ENCODE measurements around the gene IDI1.
"Not testable (repeated sequence)": the region's sequence is repeated elsewhere in the genome, so short reads cannot be mapped to it uniquely, and the experiment has no call there.

Gene IDI1

GRCh38 chr10:1074748-1075308, 25.9 kb upstream of the IDI1 start:
- H3K4me1 Mint-ChIP-seq, result peaks cover 7 to 15% of the 10 kb centered on the region in 2 donors
- DNase-seq, result no peak

DNA sequence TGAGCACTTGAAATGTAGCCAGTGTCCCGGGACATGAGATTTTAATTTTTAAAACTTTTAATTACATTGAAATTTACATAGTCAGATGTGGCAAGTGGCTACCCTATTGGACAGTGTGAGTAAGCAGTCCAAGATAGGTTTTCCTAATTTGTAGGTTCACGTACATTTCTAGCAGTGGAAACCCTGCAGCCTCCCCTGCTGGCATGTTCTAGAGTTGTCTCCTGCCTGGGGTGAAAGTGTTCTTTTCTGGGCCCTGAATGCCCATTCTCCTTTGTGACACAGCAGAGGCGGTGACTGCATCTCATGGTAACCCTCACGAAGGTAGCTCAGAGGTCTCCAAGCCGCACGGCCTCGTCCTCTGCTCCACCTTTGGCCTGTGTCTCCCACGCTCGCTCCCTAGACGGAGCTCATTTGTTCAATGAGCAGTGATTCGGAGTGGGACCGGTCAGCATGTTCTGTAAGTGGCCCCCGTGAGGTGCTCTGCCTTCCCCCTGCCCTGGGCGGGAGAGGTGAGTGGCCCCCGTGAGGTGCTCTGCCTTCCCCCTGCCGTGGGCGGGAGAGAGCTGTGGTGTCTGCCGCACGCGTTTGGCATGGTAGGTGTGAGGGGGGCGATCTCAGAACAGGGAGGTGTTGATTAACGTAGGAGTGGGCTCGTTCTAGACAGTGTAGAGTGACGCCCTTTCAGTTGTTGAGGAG, 25.3 kb upstream of the IDI1 start:
- Mint-ChIP-seq H3K9me3 (no peaks in the 10 kb centered on the region), H3K27ac (no peak overlapping the region), H3K27me3 (no peaks in the 10 kb centered on the region), H3K4me1 (peaks cover 12 to 20% of the 10 kb centered on the region in 2 donors), H3K4me3 (no peak overlapping the region), H3K36me3 (peaks cover 21 to 41% of the 10 kb centered on the region in 2 donors)
- ATAC-seq (replicated peaks) (no peak), DNase-seq (no peak)

More at GRCh38 chr10:1074748-1075308, 25.9 kb upstream of the IDI1 start:
- ATAC-seq (replicated peaks), result no peak
- no peak overlapping the region for H3K27ac Mint-ChIP-seq
- H3K27me3 Mint-ChIP-seq, result no peaks in the 10 kb centered on the region
- no peaks in the 10 kb centered on the region for H3K9me3 Mint-ChIP-seq
- H3K4me3 Mint-ChIP-seq, result no peak overlapping the region
- peaks cover 26 to 47% of the 10 kb centered on the region in 2 donors for H3K36me3 Mint-ChIP-seq

GRCh38 chr10:1070919-1071318, 22.0 kb upstream of the IDI1 start:
- Mint-ChIP-seq H3K27ac (no peak overlapping the region), H3K36me3 (peaks cover 20 to 40% of the 10 kb centered on the region in 2 donors), H3K4me1 (peaks cover 21 to 40% of the 10 kb centered on the region in 2 donors), H3K27me3 (no peaks in the 10 kb centered on the region), H3K9me3 (no peaks in the 10 kb centered on the region), H3K4me3 (no peak overlapping the region)
- no peak for ATAC-seq (replicated peaks)
- no peak for DNase-seq

DNA sequence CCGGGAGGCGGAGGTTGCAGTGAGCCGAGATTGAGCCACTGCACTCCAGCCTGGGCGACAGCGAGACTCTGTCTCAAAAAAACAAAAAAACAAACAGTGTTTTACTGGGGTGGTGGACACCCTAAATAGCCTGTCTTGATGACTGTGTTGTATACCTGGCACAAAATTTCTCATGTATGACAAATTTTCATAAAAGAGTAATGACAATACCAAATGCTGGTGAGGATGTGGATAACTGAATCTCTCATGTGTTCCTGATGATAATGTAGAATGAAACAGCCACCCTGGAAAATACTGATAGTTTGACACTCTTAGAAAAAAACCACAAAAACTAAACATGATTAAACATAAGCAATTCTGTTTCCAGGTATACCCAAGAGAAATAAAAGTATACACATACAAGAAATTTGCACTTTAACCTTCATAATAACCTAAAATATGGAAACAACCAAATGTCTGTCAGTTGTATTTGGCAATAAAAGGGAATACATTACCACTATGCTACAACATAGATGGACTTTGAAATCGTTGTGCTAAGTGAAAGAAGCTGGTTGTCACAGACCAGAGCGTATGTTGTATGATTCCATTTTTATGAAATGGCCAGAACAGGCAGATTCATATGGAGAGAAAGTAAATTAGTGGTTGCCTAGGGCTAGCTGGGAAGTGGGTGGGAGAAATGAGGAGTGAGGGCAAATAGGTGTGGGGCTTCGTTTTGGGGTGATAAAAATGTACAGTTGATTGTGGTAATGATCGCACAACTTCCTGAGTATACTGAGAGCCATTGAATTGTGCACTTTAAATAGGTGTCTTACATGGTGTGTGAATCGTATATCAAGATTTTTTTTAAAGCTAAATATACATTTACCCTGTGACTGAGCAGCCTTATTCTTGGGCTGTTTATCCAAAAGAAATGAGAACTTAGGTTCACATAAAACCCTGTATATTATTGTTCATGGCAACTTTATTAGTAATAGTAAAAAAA, 19.8 kb upstream of the IDI1 start:
- ATAC-seq (replicated peaks) (no peak), DNase-seq (no peak)
- Mint-ChIP-seq H3K27me3 (no peaks in the 10 kb centered on the region), H3K9me3 (no peaks in the 10 kb centered on the region), H3K27ac (no peak overlapping the region), H3K4me1 (peaks cover 22 to 41% of the 10 kb centered on the region in 2 donors), H3K36me3 (peaks cover 23 to 42% of the 10 kb centered on the region in 2 donors), H3K4me3 (no peak overlapping the region)

DNA sequence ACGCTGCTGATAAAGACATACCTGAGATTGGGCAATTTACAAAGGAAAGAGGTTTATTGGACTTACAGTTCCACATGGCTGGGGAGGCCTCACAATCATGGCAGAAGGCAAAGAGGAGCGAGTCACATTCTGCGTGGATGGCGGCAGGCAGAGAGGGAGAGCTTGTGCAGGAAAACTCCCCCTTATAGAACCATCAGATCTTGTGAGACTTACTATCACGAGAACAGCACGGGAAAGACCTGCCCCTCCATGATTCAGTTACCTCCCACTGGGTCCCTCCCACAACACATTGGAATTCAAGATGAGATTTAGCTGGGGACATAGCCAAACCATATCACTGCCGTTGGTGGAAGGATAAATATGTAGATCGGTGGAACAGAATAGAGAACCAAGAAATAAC, 17.8 kb upstream of the IDI1 start:
- not testable (repeated sequence) for H3K9me3 Mint-ChIP-seq; DNase-seq; H3K27me3 Mint-ChIP-seq; H3K4me3 Mint-ChIP-seq; ATAC-seq (replicated peaks); H3K27ac Mint-ChIP-seq
- H3K36me3 Mint-ChIP-seq, result peaks cover 24 to 33% of the 10 kb centered on the region in 2 donors
- peaks cover 26 to 54% of the 10 kb centered on the region in 2 donors for H3K4me1 Mint-ChIP-seq

- peaks cover 35 to 63% of the 10 kb centered on the region in 2 donors for H3K4me1 Mint-ChIP-seq
- no peak for ATAC-seq (replicated peaks)
- no peaks in the 10 kb centered on the region for H3K27me3 Mint-ChIP-seq
- no peak overlapping the region for H3K27ac Mint-ChIP-seq
- DNase-seq, result no peak
- H3K36me3 Mint-ChIP-seq, result peaks cover 24 to 36% of the 10 kb centered on the region in 2 donors
- no peaks in the 10 kb centered on the region for H3K9me3 Mint-ChIP-seq
- H3K4me3 Mint-ChIP-seq, result no peak overlapping the region
Measured at GRCh38 chr10:1064964-1065247, 16.0 kb upstream of the IDI1 start.

- no peaks in the 10 kb centered on the region for H3K9me3 Mint-ChIP-seq
- H3K27ac Mint-ChIP-seq, result peak overlapping the region; percentile 71
- no peak overlapping the region for H3K4me3 Mint-ChIP-seq
- H3K36me3 Mint-ChIP-seq, result peaks cover 24 to 36% of the 10 kb centered on the region in 2 donors
- ATAC-seq (replicated peaks) (no peak), DNase-seq (no peak)
- H3K4me1 Mint-ChIP-seq, result peaks cover 27 to 61% of the 10 kb centered on the region in 2 donors
- H3K27me3 Mint-ChIP-seq, result no peaks in the 10 kb centered on the region
Measured at GRCh38 chr10:1063232-1063865, 14.4 kb upstream of the IDI1 start.

GRCh38 chr10:1061930-1062774, 13.2 kb upstream of the IDI1 start:
- Mint-ChIP-seq H3K9me3 (no peaks in the 10 kb centered on the region), H3K36me3 (peaks cover 26 to 36% of the 10 kb centered on the region in 2 donors), H3K27me3 (no peaks in the 10 kb centered on the region), H3K4me3 (no peak overlapping the region), H3K4me1 (peaks cover 29 to 61% of the 10 kb centered on the region in 2 donors), H3K27ac (peak overlapping the region; percentile 51)
- DNase-seq, result no peak
- ATAC-seq (replicated peaks), result no peak

DNA sequence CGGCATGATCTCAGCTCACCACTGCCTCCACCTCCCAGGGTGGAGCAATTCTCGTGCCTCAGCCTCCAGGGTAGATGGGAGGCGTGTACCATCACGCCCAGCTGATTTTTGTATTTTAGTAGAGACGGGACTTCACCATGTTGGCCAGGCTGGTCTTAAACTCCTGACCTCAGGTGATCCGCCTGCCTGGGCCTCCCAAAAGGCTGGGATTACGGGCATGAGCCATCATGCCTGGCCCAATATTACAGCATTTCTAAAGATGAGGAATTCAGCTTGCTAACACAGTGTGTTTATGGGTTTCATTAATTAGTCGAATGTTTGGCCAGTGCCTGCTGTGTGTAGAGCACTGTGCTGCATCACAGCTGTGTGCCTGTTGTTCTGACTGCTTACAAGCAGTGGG, 11.0 kb upstream of the IDI1 start:
- DNase-seq (no peak), ATAC-seq (replicated peaks) (no peak)
- Mint-ChIP-seq H3K27me3 (no peaks in the 10 kb centered on the region), H3K4me3 (no peak overlapping the region), H3K27ac (no peak overlapping the region), H3K36me3 (peaks cover 23 to 32% of the 10 kb centered on the region in 2 donors), H3K4me1 (peaks cover 34 to 60% of the 10 kb centered on the region in 2 donors), H3K9me3 (no peaks in the 10 kb centered on the region)

DNA sequence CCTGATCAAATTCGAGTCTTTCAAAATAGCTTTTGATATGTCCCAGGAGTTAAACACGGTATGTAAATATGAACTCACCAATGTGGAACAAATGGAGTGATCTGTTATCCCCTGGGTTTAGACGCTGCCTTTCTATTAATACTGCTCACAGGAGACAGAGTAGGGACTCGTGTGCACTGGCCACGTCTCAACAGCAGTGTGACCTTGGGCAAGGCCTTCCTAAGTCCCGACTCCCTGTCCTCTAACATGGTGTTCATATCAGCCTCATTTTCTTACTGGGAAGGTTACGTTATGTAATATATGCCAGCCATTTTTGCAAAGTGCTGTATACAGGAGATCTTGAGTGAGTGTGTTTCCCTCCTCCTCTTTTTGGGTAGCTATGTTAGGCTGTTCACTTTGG, 9.1 kb upstream of the IDI1 start:
- Mint-ChIP-seq H3K36me3 (peaks cover 21 to 38% of the 10 kb centered on the region in 2 donors), H3K27me3 (no peaks in the 10 kb centered on the region), H3K9me3 (no peaks in the 10 kb centered on the region), H3K4me3 (peak overlapping the region; percentile 100), H3K4me1 (peaks cover 39 to 66% of the 10 kb centered on the region in 2 donors), H3K27ac (peak overlapping the region; percentile 97)
- DNase-seq (no peak), ATAC-seq (replicated peaks) (no peak)

DNA sequence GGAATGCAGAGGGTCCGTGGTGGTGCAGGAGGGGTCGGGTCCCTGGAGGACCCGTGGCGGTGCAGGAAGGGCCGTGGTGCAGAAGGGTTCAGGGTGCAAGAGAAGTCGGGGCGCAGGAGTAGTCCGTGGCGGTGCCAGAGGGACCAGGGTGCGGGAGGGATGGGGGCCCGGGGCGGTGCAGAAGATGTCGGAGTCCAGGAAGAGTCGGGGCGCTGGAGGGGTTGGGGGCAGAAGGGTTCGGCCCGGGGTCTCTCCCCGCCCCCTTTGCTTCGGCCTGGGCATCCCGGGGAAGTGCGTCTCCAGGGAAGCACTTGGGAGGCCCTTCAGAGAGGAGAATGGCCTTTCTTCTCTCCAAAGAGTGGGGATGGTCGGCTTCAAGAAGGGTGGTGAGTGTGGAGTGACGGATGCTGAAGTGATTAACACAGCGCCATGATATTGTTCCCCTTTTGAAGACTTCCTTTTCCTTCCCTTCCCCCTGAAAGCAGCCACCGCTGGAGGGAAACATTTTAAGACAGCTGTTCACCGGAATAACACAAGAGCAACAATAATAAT, 8.3 kb upstream of the IDI1 start:
- peak; percentile 19 to 24 for ATAC-seq (replicated peaks)
- Mint-ChIP-seq H3K4me3 (peak overlapping the region; percentile 100), H3K9me3 (no peaks in the 10 kb centered on the region), H3K27ac (peak overlapping the region; percentile 97), H3K4me1 (peaks cover 42 to 73% of the 10 kb centered on the region in 2 donors), H3K27me3 (no peaks in the 10 kb centered on the region), H3K36me3 (peaks cover 23 to 46% of the 10 kb centered on the region in 2 donors)
- no peak for DNase-seq

DNA sequence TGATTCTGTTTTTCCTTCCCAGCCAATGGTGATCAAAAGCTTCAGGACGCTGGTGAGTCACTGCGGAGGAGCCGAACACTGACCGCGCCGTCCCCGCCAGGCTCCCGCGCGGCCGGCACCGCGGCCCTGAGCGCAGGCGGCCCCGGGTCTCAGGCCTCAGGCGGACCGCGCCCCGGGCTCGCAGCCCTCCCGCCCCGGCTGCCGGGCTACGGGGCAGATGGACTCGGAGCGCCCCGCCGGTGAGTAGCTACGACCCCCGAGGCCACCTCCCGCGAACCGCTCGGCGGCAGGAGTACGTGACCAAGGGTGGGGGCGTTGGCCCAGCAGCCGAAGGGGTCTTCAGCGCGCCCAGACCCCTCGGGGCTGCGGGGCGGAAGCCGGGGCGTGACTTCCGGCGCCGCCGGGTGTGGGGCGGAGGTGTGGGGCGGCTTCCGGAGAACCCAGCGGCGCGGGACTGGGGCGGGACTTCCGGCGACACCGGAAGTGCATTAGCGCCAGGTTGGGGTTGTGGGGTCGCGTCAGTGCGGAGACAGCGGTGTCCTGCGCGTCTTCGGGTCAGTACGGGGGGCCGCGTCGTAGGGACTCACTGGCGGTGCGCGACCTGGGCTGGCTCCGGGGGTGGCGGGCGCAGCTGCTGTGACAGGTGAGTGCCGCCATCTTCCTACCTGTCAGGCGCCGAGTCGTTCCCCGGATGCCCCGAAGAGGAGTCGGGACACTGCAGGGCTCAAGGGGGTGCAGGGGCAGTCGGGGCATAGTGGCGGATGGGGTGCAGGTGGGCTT, 7.6 kb upstream of the IDI1 start, which contains the start of gene WDR37:
Gene WDR37, plus strand, starts transcription at position 60 of the 780 bp plus-strand sequence. CDS start 15,771 bp downstream, outside the sequence.
- ATAC-seq (replicated peaks), result peak; percentile 95
- Mint-ChIP-seq H3K36me3 (peaks cover 26 to 49% of the 10 kb centered on the region in 2 donors), H3K4me3 (peak within 1 kb of the TSS; percentile 100), H3K4me1 (peaks cover 39 to 68% of the 10 kb centered on the region in 2 donors), H3K27me3 (no peaks in the 10 kb centered on the region), H3K27ac (peak within 1 kb of the TSS; percentile 97), H3K9me3 (no peaks in the 10 kb centered on the region)
- DNase-seq, result peak; percentile 81

Measured in stimulated activated naive B cell treated with anti-CD40 and anti-IgM and Interleukin-4, amounts not matched to agents 10 μg/mL and 1 μg/mL and 100 μg/mL, for 72 hours (primary cell).